Globus pallidus (tissue), 1 donor: Measurements from ENCODE around the gene KLF7.
A peak's percentile ranks its signal among the peaks of the same experiment; 100 is the strongest.

ENCODE experiments used
- DNase-seq: peaks from one replicate; pipeline ENCODE4 v3.0.0-alpha.2; 2015; ENCODE audit warnings: low spot score

The KLF7 gene

DNA sequence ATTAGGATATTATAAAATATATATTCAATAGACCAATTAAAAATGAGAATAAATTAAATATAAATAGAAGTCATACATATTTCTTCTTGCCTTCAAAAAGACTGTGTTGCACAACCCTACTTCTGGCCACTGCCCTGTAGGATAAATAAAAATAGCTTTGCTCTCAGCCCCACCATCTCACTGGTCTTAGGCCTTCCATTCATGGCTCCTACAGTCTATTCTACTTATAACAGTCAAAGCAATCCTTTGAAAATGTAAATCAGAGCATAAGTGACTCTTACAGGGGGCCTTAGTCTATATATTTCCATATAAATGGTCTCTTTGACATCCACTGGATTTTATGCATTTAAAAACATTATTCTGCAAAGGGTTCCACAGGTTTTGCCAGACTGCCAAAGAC, 72.9 kb downstream of the KLF7 start:
- no peak for DNase-seq

DNA sequence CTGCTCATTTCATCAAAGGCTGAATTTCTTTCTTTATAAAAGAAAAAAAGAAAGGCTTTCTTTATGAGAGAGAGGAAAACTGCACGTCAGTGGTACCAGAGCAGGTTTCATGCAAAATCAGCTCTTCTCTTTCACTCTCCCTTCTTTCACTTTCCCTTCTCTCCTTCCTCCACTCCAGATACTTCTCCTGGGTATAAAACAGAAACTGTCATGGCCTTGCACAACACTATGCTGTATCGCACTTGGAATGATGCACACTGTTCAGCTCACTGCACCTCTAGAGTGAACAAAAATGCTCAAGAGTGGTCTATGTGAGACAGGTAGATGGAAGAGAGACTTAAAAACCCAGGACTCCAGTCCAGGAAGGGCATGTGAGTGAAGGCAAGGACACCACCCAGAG, 73.8 kb downstream of the KLF7 start:
- DNase-seq: no peak

DNA sequence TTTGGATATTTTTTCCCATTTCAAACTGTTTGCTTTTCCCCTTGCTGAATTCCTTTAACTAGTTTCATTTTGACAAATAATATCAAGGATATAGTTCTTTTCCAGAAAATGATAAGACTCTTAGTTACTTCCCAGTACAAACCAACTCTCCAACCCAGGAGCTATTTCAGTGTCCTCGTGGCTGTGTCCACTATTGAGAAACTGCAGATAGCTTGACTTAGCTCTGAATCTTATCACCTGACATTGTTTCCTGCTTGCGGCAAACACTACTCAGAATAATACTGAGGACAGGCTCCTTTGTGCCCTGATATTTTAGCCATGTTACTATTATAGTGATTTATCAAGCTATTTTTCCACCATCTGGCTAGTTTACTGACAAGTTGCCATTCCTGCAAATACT, 74.6 kb downstream of the KLF7 start:
- no peak for DNase-seq

- no peak for DNase-seq
These were observed 75.4 kb downstream of the KLF7 start for GRCh38 chr2:207090389-207090788.

GRCh38 chr2:207088839-207089238, 76.9 kb downstream of the KLF7 start:
- DNase-seq: no peak

DNA sequence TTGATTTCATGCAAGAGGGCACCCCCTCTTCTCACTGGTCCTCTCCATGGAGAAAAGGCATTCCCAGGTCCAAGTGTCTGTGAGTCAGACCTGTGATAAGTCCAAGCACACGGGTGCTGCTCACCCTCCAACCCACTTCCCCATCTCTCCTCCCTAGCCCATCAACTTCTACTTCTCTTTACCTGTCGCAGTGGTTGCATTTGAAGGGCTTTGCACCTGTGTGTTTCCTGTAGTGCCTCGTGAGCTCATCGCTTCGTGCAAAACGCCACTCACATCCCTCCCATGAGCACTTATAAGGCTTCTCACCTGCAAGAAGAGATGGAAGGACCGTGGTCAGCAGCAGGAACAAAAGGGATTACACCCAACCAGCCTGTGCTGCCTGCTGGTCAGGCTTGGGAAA, 77.5 kb downstream of the KLF7 start:
- no peak for DNase-seq

DNA sequence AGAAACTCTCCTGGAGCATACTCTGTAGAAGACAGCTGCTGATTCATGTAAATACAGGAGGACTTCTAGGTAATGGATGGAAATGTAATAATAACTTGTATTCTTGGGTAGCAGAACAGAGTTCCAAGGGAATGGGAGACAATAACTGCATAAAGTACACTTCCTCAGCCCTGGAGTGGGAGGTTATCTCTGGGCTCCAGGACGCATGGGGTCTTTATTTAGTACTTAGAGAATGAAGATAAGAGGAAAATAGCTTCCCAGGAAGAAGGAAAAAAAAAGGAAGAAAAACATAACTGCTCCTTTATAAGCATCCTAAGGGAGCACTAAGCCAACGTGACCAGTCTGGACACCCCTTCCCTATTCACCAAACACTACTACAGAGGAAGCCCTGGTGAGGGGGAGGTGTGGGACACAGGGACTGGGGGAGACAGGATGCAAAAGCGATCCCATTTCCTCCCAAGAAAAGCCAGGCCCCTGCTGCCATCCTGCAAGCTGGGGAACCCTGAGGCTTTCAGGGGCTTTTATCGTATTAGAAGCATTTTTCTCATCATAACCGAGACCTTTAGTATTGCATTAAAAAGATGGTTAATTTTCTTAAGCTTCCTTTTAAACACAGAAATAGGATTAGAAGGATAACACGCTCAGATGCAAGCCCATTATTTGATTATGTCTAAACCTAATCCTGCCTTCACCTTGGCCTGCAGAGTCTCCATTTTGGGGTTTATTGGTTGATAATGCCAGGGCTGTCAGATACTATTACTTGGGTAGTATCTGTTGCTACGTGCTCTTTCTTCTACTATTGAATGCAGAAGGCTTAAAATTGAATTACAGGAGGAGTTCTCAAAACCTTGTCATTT, 78.5 kb downstream of the KLF7 start:
- DNase-seq: no peak

DNA sequence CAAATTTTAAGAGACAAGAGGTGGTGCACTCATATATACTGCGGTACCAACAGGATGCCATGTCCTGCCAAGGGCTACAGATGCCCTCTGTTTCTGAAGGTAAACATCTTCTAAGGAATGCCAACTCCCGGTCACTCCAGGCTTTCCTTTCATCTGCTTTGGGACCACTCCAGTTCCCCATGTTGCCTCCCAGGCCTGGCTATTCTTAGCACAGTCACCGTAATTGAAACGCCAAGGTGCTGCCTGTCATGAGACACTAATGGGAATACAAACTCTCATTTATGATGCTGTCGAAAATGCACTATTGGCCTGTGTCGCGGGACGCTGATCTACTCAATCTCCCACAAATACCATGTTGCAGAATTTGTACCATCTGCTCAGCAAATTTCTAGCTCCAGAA, 79.6 kb downstream of the KLF7 start:
- no peak for DNase-seq

- no peak for DNase-seq
These were observed 80.6 kb downstream of the KLF7 start for GRCh38 chr2:207085110-207085509.

DNA sequence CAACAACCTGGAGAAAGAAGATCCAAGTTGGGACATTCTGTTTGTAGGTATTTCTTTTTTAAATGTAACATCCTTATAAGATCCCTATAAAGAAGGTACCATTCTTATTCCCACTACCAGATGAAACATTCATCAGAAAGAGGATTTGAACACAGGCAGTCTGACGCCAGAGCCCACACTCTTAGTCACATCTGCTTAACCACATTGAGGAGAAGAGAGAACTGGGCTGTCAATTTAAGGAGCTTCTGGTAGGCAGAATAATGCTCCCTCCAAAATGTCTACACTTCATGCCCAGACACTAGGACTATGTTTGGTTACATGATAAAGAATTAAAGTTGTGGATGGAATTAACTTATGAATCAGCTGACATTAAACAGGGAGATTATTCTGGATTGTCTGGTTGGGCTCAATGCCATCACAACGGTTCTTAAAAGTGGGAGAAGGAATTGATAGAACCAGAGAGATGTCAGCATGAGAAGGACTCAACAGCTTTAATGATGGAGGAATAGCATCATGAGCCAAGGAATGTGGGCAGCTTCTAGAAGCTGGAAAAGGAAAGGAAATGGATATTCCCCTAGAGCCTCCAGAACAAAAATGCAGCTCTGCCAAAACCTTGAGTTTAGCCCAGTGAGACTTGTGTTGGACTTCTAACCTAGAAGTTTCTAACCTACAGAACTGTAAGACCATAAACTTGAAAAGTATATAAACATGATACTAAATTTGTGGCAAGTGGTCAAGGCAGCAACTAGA, 82.2 kb downstream of the KLF7 start:
- no peak for DNase-seq

DNA sequence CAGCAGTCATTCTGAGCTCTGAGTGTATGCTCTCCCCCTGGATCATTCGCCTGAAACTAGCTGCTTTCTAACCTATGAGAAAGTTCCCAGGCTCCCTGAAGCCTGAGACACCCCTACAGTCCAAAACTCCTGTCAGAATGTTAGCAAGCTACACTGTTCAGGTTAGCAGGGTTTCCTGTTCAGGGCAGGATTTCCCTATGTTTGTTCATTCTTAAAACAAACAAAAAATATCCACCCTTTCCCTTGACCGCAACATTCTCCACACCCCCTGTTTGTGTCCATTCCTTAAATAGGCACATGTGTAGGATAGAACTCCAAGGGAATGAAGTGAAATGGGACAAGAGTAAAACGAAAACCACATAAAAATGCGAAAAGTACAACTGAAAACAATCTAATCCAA, 83.1 kb downstream of the KLF7 start:
- DNase-seq: no peak

- DNase-seq: peak; percentile 93
These were observed 87.5 kb downstream of the KLF7 start for GRCh38 chr2:207078186-207078798.

- no peak for DNase-seq
These were observed 88.5 kb downstream of the KLF7 start for GRCh38 chr2:207077266-207077665.

DNA sequence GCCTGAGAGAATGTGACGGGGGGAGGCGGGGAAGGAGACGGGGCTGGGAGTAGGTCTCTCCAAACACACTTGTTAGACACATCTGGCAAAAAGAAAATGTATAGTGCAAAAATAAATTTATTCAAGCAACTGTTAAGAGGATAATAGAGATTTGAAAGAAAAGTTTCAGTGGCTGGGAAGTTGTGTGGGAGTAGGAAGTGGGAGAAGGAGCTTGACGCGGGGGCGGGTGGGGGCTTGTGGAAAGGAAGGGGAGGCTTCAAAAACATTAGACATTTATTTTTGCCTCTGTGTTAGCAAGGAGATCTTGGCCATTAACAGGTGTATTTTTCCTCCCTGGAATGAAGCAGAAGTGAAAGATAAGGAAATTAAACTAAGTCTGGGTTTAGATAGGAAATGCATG, 90.3 kb downstream of the KLF7 start:
- DNase-seq: no peak

DNA sequence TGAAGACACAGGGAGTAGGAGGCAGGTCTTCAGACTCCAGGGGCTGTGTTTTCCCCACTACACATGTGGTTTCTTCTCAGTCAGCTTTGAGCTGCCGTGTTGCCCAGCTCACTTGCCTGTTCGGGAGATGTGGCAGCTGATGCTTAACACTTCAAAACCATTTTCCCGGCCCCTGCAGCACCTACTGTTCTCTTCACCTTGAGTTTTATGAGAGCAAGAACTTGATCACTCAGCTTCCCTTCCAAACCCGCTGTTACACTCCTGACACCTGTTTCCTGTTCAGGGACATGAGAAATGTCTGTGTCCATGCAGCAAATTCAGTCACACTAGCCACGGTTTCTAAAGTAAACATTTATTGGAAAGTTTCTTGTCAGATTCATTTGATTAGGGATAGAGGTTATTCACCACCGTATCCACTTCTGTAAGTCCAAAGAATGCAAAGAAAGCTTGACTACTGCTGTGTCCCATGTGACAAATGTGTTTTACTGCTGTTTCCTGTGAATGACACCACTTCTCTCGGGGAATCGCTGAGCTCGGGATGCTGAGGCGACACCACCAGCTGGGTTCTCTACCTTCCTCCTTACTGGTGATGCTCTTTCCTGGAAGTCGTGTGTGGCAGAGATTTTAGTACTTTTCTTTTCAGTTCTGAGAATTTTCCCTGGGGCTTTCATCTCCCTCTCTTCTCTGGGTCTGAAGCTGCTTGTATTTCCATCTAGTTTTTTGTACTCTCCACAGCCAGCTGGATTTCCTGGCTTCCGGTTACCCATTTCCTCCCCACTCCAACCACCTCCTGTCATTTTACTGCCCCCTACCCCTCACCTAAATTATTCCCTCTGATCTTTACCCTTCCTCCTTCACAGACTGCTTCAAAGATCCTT, 91.7 kb downstream of the KLF7 start:
- DNase-seq: peak; percentile 79

DNA sequence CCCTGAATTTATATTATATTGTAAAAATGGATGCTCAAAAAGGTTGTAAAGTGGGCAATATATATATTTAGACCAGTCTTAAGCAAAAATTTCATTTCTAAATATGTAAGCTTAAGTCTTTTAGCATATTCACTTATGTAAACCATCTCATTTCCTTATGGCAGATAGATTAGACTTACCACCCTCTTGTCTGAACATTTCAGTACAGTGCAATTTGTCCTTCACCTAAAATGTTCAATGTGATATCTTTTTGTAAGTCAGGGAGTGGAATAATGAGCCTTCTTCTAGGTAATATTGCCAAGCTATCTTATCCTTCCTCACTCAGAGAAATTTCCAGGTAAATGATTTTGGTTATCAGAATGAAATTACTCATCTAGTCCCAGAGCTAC, 92.3 kb downstream of the KLF7 start:
- DNase-seq: peak; percentile 38

GRCh38 chr2:207072571-207072970, 93.2 kb downstream of the KLF7 start:
- DNase-seq: no peak

- DNase-seq: no peak
These were observed 93.9 kb downstream of the KLF7 start for GRCh38 chr2:207071820-207072219.

DNA sequence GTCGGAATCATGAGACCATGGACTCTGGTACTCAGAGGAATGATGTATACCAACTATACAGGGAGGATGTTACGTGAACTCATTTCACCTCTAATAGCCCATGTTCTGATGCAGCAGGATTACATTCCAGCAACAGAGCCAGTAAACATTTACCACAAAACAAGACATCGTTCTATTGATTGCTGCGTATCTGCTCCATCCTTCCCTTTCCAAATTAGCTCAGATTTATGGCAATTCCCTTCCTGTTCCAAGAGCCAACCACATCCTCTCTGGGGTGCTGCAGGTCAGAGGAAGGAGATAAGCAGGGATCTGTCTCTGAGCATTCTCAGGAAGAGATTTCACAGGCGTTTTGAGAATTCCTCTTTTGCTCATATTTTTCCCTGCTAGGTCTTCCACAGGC, 98.3 kb downstream of the KLF7 start:
- DNase-seq: peak; percentile 46

- DNase-seq: peak; percentile 70
These were observed 98.8 kb downstream of the KLF7 start for GRCh38 chr2:207066791-207067460.

GRCh38 chr2:207066166-207066565, 99.6 kb downstream of the KLF7 start:
- no peak for DNase-seq
